Measurements from ENCODE around the gene ITGB5.
A peak's percentile ranks its signal among the peaks of the same experiment; 100 is the strongest.
"Not testable (repeated sequence)": the region's sequence is repeated elsewhere in the genome, so short reads cannot be mapped to it uniquely, and the experiment has no call there.

The ITGB5 gene

DNA sequence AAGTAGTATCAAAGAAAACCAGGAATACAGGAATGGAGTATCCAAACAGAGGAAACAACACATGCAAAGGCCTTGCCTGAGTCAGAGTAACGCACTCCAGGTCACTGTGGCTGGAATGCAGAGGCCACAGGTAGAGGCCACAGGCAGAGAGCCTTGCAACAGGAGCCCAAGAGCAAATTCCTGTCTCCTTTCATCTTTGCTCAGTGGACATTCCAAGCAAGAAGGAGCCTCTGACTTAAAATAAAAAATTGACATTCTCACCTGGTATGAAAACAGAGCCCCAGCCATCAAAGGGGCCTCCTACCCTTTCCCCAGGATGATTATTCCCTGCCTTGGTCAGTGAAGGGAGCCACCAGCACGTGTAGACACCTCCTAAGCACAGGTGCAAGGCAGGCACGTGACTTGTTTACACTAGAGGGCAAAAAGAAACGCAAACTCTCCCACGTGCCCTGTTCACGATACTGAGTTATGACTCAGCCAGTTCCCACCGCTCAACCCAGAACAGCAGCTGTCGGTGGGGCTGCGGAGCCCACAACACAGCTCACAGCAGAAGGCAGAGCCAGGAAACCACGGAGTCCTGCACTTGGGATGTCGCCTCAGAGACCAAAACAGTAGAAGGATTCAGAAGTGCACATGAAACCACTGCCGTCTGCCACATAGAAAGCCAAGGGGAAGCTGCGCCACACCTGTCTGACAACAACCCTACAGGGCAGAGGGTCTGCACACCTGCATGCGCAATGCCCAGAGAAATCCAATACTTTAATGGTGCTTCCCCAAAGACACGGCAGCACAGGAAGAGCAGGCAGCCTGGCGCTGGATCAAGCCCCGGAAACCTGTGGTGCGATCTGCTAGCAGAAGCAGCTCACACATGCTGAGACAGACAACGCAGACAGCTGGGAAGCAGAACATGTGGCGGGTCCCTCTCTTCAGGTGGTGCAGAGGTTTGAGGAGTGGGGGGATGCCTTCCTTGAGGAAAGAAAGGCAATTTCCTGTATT, 52.1 kb downstream of the ITGB5 start:
- DNase-seq (ENCODE audit: low spot score), result peak; percentile 53

DNA sequence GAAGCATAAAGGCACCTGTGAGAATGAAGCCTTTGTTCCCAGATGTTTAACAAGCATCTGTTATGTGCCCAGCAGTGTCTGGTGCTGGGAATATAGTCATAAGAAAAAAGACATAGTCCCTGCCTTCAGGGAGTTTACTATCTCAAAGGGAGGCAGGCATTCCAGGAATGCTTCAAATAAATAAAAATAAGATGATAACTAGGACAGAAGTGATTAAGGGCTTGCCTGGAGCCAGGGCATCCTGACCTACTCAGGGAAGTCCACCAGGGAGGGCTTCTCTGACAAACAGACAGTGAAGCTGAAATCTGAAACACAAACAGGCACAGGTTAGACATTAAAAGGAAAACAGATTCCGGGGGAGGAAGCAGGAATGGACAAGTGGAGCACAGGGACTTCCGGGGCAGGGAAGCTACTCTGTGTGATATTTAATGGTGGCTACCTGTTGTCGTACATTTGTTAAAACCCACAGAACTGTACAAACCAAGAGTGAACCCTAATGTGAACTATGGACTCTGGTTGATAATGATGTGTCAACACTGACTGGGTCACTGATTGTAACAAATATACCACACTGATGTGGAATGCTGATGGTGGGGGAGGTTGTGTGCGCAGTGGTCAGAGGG, 53.3 kb downstream of the ITGB5 start:
- DNase-seq (ENCODE audit: low spot score), result no peak

DNA sequence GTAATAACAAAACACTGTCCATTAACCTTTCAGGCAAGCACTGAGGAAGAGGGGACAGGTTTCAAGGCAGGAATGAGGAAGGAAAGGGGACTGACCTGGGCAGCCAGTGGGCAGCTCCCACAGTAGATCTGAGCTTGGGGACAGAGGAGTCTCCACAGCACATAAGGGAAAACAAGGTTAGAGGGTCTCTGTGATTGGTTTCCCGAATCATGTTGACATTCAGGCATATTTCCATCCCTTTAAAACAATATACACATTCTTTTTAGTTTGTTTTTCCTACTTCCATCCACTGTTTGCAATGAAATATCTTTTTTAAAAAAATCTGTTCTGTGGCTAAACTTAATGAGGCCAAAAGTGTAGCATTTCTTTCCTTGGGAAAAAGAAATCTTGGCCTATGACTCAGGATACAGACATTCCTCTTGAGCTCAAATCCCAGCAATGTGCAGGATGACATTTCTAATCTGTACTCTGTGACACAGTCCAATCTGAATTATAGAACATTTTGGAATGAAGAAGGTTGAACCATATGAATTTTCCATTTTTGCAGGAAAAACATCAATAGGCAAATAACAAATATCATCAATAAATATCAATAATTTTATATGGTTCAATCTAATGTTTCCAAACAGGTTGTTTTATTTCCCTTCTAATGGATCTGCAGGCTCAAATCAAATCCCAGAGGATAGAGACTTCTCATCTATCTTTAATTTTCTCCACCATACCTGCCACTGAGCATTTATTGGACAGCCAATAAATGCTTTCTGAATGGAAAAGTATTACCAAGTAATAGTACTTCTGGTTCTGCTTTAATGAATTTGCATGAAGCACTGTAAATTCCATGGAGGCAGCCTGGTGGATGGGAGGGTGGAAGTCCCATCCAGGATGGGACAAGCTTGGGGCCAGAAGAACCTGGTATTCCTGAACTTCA, 54.1 kb downstream of the ITGB5 start:
- DNase-seq (ENCODE audit: low spot score), result no peak

DNA sequence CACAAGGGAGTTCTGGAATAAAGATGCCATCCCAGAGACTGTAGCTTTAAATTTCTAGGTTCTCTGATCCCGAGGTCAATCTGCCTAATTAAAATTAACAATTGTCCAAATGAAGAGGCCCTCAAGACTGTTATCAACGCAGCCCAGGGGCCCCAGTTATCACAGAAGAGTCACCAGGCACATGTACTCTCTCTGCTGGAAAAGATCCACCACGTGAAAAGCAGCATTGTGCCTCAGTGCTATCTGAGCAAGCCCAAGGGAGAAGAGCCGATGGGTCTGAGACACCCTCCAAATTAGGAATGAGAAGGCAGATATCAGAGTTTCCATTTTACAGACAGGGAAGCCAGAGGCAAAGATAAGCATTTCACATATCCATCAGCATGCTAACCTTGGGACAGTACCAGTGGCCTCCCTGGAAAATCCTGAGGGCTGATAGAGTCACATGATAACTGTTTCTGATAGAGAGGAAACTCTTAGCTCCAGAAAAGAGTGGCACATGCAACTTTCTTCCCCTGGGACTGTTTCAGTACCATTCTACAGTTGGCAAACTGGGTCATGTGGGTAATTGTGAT, 55.5 kb downstream of the ITGB5 start:
- no peak for DNase-seq (ENCODE audit: low spot score)

DNA sequence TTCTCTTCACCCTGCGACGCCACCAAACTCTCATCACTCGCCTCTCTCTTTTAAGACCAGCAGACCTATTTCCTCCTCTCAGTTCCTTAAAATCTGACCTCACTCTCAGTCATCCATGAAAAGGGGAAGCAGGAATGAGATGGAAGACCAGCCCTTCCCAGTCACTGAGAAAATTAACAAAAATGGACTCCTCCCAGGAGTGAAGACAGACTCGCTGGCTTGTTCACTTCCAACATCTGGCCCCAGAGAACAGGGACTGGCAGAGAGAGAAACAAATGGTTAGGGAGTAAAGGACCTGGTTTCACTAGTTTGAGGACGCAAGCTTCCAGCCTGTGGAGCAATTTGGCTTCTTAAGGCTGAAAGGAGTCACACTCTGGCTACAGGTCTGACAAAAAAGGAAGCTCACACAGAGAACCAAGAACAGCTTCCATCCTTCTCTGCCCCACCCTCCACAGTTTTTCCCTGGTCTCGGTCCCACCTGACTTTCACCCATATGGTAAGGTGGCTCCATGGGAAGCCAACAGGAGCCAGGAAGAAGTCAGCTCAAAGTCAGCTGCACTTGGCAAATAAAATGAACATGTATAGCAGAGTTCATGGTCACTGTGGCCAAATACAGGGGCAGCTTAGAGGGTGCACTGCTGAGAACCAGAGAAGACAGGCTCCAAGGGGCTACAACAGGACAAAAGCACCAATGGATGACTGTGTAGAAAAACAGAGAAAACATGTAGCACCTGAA, 57.2 kb downstream of the ITGB5 start:
- no peak for DNase-seq (ENCODE audit: low spot score)

DNA sequence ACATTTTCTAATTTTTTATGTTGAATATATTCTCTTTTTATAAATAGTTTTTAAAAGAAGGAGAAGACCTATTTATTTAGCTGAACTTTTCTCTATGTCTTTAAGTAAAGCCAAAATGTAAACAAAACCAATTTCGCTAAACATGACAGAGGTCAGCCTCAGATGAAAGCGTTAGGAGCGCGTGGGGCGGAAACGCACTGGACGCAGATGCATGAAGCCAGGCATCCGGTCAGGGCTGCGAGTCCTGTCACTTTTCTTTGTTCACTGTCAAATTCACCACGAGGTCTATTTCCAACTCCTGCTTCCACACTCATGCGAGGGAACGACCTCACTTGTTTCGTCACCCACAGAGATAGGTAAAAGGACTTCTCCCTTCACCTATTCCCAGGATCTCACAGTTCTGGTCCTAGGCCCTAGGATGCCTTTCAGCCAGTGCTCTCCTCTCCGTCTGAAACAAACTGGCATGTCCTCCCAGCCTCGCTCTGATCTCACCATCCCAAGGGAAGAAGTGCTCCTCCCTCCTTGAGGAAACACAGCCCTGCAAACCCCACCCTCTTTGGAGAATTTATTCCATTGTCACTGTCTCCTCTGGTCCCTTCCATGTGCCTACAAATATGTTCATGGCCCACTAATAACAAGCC, 57.9 kb downstream of the ITGB5 start:
- DNase-seq (ENCODE audit: low spot score), result no peak

DNA sequence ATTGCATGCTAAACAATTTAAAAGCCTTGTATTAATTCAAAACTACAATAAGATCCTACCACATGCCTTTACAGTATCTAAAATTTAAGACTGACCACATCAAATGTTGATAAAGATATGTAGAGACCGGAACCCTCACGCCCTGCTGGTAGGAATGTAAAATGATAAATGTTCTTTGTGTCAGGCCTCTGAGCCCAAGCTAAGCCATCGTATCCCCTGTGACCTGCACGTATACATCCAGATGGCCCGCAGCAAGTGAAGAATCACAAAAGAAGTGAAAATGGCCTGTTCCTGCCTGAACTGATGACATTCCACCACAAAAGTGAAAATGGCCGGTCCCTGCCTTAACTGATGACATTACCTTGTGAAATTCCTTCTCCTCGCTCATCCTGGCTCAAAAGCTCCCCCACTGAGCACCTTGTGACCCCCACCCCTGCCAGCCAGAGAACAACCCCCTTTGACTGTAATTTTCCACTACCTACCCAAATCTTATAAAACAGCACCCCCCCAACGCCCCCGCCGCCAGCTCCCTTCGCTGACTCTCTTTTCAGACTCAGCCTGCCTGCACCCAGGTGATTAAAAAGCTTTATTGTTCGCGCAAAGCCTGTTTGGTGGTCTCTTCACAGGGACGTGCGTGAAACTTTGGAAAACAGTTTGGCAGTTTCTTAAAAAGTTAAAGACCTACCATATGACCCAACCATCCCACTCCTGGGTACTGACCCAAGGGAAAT, 59.5 kb downstream of the ITGB5 start:
- not testable (repeated sequence) for DNase-seq (ENCODE audit: low spot score)

DNA sequence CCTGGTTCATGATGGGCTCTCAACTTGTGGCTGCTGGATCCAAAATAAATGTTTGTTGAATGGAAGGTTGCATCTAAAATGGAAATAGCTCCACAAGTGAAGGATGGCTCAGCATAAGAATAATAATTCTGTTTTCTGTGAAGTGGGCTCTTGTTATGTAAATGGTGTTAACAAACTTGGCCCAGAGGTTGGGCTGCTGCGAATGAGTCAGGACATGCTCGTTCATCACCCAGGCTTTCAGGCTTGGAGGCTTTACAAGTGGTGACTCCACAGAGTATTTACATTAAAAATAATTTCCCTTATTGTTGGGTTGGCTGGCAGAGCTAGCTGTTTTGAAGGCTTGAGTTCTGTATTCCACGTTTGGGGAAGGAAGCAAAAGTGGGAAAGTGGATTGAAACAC, 60.5 kb downstream of the ITGB5 start:
- DNase-seq (ENCODE audit: low spot score), result no peak

DNA sequence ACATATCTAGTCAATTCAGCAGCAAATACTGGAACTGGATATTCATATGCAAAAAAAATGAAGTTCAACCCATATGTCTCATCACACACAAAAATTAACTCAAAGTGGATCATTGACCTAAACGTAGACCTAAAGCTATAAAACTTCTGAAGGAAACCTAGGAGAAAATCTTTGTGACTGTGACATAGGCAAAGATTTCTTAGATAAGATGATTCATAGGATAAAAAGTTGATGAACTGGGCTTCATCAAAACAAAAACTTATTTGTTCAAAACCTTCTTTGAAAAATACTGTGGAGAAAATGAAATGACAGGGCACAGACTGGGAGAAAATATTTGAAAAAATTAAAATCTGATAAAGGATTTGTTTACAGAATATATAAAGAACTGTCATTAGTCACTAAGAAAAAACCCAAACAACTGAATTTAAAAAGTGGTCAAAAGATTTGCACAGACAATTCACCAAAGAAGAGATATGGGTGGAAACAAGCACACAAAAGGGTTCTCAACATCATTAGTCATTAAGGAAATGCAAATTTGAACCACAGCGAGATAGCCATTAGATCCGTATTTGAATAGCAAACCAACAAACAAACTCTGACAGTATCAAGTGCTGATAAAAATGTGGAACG, 62.8 kb downstream of the ITGB5 start:
- DNase-seq (ENCODE audit: low spot score), result no peak

DNA sequence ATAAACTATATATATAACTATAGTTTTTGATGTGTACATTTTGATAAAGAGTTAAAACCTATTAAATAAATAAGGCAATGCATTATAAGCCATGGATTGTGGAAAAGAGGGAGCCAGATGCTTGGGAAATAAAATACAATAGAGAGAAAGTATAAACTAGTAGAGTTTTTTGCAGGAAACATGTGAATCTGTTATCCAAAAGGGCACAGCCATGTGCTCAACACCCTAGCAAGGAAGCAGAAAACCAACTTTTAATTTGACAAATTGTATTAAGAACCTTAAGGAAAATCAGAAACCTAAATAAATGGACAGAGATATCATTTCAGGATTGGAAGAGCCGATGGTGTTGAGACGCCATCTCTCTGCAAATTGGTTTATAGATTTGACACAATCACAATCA, 63.5 kb downstream of the ITGB5 start:
- no peak for DNase-seq (ENCODE audit: low spot score)

DNA sequence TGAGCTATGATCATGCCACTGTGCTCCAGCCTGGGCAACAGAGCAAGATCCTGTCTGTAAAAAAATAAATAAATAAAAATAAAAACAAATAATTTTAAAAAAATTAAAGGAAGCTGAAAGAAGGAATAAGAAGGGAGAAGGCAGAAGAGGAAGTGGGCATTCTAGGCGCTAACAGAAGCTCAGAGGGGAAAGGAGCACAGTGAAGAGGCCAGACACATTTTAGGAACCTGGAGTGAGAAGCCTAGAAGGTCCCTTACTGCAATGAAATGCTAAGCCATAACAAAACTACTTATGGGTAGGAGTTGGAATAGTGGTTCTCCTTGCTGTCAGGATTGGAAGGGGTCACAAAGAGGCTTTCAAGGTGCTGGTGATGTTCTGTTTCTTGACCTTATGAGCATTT, 64.0 kb downstream of the ITGB5 start:
- no peak for DNase-seq (ENCODE audit: low spot score)

DNA sequence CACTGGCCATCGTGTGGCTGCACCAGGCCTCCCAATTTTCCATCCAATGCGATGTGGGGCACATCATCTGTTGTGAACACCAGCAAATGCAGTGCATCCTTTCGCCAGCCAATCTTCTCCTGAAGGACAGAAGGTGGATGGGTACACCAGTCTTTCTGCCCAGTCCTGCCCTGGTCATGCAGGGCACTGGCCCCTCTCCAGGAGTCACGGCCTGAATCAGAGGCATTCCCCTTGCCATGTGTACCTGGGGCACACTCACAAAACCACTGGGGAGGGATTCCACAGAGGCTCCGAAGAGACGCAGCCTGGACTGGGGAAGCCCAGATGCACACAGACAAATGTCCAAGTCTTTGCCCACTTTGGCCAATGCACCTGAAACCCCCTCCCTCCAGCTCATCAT, 65.8 kb downstream of the ITGB5 start:
- no peak for DNase-seq (ENCODE audit: low spot score)

DNA sequence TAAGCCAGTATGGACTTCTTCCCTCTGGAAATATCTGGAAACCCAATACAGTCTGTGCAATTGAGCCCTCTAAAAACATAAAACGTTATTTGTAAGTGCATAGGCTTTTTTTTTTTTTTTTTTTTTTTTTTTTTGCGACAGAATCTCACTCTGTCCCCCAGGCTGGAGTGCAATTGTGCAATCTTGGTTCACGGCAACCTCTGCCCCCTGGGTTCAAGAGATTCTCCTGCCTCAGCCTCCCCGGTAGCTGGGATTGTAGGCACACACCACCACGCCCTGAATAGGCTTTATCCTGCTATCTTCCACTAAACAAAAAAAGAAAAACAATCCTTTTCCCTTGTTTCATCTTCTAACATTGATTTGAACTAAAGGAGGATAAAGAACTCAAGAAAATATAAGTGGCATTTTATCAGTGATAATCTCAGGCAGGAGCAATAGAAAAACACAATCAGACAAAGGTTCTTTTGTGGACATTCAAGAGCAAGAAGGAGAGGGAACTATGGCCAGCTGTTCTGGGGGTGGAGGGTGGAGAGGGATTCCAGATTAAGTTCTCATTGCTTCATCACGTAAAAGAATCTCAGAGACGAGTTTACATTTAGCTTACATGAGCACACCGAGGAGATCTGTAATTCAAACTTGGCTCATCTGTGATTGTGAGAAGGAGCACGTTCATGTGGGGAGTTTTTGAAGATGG, 68.6 kb downstream of the ITGB5 start:
- no peak for DNase-seq (ENCODE audit: low spot score)

DNA sequence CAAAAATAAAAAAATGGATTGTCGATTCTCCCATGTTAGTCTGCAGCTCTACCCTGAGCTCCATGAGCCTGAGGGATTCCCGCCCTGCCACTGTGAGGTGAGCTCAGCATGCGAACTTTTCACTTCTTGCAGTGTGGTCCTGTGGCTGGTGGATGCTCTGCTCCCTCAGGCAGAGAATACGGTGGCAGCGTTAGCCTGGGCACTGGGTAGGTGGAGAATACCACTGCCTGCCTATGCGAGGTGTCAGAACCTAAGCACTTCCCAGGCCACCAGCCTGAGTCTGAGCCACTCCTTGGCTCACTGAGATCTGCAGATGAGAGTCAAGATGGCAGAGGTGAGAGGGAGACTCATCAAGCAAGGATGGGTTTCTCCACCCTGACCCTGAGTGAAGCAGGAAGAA, 70.1 kb downstream of the ITGB5 start:
- no peak for DNase-seq (ENCODE audit: low spot score)

DNA sequence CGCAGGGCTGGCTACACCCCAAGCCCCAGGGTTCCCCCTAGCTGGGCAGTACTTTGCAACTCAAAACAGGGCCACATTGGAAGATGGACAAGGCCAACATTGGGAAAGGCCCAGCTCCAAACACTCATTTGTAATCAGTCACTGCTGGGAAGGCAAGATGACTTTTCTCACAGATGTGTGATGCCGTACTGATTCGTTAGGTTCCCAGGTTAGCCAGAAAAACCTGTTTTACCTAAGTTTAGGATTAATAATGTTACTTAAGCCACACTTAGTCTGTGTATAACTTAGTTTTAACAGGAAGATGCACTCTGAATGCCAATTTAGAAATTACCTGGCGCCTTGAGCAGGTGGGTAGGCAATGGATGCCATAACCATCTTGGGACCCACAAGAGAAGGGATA, 71.0 kb downstream of the ITGB5 start:
- no peak for DNase-seq (ENCODE audit: low spot score)

DNA sequence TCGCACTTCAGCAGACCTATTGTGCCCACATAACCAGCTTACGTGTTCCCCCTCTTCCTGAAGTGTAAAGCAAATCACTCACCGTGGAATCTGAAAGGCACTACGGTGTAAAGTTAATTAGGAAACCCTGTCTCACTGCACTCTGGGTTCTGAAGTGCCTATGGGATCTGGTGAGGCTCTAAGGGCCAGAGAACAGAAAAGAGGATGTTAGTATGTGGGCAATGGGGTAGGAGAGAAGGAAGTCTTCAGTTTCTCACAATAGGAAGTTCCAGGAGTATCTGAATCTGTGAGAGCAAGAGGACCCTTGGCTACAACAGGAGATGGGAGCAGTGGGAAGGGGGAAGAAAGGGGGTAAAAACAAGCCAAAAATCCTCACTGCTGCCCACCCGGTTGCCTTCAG, 71.4 kb downstream of the ITGB5 start:
- DNase-seq (ENCODE audit: low spot score), result no peak

DNA sequence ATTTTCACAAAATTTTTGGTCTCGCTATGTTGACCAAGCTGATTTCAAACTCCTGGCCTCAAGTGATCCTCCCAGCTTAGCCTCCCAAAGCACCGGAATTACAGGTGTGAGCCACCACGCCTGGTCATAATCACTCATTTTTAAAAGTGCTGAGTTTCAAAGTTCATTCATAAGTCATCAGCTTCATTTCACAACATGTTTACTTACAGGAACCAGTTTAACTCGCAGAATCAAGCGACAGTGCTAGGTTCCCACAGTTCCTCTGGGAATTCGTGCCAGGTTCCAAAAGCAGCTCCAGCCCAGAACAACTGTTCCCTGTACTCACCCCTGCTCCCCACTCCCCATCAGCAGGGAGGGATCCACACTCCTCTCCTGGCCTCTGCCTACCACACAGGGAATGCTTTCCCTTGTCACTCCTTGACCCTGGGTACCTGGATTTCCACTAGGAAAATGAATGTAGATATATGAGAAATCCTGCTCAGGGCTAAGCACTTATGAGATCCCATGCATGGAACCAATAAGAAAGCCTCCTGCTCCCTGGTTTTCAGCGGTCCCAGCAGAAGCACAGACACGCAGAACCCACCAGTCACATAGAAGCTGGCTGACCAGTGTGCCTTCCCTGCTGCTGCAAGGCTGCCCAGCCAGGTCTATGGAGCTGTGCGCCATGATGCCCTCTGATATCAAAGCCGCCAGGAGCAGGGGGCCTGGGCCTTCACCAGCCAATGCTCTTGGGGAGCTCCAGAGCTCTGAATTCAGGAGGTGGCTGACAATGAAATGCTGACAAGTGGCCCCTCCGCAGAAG, 72.3 kb downstream of the ITGB5 start:
- DNase-seq (ENCODE audit: low spot score), result no peak

DNA sequence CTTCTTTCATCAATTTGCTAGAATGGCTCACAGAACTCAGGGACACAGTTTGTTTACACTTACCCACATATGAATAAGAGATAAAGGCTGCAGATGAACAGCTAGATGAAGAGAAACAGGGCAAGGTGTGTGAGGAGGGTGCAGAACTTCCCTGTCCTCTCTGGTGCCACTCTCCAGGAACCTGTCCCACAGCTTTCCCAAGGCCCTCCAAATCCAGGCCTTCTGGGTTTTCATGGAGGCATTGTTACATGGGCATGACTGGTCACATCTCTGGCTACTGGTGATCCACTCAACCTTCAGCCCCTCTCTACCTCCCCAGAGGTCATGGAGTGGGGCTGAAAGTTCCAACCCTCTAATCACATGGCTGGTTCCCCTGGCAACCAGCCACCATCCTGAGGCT, 73.6 kb downstream of the ITGB5 start:
- no peak for DNase-seq (ENCODE audit: low spot score)
